T follicular helper cell (primary cell): ENCODE data around the gene TFAP2A.

Experiments used
- DNase-seq: peaks from one replicate; pipeline ENCODE4 v3.0.0-alpha.2; 2020; ENCODE audit warnings: low read depth

The TFAP2A gene

DNA sequence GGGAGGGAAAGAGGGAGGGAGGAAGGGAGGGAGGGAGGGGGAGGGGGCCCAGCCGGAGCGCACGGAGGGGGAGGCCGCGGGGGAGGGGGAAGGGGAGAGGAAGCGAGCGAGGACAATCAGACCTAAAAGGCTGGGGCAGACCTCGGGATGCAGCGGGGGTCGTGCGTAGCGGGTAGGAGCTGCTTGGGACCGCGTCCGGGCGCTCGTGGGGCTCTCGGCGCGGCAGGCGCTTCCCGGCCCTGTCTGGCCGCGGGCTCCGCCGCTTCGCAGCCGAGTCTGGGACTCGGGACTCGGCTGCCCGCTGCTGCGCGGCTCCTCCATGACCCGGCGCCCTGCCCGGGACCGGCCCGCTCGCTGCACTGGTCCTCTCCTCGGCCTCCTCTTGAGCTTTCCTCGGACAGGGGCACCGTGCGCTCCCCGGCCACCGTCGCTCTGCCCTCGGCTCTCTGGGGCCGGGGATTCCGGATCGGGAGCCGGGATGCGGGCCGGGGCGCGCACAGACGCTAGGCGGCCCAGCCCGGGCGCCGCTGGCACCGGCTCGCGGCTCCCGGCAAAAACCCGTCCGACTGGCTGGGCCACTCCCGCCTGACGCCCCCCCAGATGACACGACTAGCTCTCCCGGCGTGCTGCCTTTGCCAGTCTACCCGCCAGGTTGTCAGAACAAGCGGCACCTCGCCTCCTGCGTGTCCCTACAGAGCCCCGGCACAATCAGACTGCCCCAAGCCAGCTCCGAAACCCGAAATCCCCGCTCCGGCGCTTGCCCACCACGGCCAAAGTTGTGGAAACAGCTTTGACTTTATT is 2.2 kb downstream of the TFAP2A start:
- DNase-seq: no peak

DNA sequence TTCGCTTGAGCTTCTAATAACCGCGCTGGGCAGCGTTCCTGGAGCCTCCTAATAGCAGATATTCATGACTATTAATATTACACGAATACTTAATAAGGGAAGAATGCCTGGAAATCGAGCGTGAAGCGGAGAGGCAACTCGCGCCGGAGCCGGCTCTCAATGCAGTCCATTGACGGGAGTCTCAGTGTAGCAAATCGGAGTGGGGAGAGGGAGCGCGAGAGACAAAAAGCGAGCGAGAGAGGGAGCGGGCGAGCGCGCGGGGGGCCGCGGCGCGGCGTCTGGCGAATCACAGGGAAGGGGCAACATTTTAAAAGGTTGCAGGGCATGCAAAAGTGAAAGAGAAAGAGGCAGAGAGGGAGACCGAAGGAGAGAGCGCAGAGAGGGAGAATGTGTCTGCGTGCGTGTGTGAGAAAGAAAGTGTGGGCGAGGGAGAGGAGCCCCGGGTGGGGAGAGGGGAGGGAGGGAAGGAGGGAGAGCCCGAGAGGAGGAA is 2.9 kb downstream of the TFAP2A start:
- no peak for DNase-seq

DNA sequence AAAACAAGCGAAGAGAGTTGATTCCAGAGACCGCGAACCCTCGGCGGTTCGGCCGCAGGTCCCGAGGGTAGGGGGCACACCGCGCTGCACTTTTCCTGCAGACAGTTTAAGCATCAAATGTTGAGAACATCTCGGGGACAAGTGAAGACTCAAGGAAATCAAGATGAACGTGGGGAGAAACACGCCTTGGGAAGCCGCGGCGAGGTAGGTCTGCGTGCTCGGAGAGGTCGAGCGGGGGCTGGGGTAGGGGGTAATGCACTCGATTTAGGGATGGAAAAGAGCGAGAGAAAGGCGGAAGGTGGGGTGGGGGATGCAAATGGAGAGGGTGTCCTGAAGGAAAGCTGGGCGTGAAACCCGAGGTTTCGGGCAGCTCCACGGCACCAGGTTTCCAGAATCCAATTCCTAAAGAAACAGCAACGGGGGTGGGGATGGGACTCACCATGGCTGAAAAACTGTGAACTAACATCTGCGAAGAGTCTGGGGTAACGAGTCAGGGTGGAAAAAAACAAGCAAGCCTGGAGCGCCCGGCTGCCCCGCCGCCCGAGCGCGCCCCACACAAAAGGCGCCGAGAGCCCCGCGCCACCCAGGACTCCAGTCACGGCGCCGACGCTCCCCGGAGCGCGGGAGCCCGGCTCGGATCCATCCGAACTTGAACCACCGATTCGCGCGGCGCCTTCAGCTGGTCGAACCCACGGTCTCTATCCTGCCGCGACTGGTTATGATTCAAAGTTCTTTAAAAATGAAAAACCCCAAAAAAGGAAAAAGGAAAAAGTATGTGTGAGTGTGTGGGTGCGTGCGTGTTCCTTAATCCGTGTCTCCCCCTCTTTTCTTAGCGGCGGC is 3.5 kb downstream of the TFAP2A start:
- no peak for DNase-seq

DNA sequence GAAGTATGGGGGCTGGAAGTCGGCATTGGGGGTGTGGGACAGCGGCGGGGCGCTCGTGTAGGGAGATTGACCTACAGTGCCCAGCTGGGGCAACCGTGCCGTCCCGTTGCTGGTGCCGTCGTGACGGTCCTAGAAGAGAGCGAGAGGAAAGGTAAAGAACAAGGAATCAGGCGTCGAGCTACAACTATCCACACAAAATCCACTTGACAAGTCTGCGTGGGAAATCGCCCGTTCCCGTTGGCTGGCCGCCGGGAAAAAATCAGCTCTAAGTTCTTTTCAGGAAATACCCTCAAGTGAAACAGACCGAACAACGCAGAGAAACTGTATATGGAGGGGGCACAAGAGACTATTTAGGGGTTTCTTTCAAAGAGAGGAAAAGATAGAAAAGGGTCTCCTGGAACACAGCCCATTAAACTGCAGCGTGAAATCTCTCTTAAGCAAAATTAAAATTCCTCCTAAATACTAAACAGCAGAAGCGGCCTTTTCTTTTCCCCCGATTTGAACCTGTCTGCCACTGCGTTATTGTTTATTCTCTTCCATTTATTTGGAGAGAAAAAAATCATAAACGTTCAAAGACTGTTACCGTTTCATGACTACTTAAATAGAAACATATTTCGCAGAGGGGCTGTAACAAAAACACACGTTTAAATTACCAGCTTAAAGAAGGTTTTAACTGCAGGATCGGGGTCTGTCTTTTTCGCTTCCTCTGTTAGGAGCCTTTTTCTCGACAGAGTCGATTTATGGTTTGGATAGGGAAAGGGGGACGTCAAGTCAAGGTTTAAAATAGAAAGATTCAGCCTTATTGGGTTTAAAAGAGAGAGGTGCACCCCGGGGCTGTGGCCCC is 4.4 kb downstream of the TFAP2A start:
- DNase-seq: no peak

DNA sequence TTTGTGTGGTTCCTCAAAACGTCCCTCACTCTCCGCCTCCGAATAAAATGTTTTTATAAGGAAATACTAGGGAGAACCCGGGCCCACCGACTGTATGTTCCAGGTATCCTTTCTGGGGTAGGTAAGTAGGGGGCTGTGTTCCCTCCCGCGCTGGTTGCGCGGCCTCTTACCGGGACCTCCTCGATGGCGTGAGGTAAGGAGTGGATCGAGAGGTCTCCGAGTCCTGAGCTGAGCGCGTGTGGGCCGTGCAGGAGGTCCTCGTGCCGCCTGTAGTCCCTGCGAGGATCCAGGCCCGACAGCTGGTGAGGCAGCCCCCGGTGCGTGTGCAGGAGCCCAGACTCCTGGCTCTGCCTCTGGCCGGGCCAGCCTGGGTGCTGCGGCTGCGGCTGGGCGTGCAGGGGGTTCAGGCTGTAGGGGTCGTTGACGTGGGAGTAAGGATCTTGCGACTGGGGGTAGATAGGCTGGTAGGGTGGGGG is 5.1 kb downstream of the TFAP2A start:
- DNase-seq: no peak

DNA sequence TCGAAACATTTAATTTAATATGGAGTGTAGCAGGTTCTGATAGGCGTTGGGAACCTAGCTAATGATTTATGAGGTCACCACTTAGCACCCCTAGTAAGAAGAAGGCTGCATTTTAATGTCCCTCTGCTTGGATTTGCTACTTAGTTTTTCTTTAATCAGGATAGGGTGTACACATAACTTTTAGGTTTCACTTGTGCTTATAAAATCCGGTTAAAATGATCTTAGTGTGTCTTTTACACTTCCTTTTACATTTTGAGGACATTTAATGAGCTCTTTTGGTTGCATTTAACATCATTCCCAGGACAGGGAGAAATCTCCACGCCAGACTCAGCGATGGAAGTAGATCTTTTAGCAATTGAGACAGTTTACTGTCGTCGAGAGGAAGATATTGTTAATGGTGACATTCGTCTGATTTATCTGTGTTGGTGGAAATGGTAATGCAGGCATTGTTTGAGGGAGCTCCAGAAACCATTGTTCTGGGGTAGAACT is 5.6 kb downstream of the TFAP2A start:
- no peak for DNase-seq

DNA sequence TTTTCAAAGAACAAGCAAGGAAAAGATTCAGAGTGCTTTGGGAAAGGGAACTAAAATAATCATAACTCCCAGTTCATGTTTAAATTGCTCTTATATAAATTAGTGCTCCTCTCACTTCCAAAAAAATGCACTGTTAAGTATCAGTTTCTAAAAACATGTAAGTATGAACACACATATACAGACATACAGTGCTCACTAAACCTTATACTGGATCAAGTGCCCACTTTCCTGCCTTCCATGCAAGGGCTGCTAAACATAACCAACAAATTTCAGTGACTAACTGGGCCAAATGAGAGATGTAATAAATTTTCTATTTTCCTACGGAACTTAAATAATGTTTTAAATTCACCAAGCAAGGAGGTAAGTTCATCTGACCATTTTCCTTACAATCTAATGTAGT is 6.4 kb downstream of the TFAP2A start:
- no peak for DNase-seq

DNA sequence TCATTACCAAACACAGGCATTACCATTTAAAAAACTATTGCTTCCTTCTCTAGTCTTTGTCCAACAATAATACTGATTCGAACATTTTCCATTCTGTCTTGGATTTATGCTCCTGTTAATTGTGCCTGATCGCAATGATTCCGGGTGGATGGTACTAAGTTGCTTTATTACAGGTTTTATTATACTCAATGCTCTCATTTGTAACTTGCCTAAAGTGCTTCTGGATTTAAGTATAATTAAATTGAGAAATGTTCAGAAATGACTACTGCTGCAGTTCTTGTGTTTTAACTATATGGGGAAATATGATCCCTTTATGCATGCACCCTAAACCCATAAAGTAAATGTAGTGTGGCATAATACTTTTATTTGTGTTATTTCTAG is 7.2 kb downstream of the TFAP2A start:
- no peak for DNase-seq

DNA sequence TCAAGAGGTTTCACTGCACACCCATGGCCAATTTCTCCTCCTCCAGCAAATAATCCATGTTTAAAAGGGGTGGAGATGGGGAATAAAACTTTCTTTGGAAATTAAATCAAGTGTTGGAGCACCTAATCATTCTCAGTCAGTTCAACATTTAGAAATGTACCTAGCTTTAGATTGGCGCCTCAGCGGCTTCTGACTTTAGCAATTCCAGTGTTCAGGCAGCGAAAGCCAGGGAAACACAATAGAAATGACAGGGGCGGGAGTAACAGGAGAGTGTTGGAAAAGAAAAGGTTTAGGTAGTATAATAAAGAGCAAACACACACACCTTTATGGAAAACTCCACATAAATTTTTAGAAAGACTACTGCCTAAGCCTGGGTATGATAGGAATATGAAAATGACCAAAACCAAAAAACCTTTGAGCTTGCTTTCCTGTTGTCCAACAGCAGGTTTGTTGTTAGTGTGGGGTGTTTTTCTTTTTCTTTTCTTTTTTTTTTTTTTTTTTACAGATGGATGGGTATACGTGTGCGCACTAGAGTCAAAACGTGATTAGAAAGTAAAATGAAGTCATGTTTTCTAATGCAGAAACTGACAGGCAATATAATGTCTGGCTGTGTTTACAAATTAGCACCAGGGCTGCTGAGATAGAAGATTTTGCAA is 7.7 kb downstream of the TFAP2A start:
- DNase-seq: no peak

DNA sequence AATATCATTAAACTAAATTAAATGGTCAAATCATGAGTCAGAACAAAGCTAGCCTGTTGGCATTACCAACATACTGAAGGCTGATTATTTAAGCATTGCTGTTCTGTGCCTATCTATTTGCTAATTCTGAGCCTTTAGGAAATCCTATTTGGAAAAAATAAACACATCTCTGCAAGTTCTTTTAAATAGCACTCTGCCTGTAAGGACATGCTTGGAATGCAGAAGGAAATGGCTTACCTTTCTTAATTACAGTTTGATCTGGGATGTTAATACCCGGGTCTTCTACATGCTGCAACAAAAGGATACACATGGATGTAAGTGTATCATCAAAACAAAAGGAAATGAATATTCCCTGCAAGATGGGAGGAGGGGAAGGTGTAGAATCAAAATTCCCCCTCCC is 8.3 kb downstream of the TFAP2A start:
- no peak for DNase-seq

DNA sequence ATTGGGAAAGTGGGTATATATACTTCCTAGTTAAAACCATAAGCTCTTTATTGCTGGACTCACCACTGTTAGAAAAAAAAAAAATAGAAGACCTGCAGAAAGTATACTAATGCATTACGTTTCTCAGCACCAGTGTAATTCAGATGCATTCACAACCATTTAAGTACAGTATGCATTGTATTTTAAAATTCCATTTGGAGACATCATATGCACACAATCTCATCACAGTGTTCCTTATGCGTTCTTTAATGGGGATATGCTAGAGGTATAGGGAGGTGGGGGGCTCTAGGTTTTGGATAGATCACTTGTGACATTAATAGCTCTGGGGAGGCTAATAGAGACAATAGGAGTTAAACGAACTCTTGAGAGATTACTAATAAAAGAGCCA is 9.4 kb downstream of the TFAP2A start:
- no peak for DNase-seq

DNA sequence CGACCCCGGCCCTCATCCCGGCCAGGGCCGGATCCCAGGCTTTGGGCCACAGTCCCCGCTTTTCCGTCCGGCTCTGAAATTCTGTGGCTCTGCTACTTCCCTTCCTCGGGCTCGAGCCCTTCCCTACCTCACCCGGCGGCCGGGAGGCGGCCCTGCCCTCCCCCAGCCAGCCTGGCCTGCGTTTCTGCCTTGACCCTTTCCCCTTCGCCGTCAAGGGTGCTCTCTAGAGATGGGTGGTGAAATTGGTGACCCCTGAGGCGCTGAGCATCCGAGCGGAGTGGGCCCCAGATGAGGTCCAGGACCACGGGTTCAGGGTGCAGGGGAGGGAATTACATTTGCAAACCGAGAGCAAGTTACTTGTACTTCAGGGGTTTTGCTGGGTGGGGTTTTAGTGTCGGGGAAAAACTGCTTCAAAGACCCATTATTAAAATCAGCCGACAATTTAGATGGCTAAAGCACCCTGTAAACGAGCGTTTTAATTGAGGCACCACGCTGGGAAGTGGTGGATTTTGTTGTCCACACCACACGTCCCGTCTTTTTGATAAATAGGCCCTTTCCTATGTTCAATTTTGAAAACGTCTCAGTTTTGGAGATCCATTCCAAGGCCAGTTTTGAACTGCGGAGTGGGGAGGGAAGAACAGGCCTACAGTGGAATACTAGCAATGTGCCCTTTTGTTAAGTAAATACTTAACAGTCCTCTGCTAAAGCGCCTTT is 9.9 kb downstream of the TFAP2A start:
- no peak for DNase-seq

DNA sequence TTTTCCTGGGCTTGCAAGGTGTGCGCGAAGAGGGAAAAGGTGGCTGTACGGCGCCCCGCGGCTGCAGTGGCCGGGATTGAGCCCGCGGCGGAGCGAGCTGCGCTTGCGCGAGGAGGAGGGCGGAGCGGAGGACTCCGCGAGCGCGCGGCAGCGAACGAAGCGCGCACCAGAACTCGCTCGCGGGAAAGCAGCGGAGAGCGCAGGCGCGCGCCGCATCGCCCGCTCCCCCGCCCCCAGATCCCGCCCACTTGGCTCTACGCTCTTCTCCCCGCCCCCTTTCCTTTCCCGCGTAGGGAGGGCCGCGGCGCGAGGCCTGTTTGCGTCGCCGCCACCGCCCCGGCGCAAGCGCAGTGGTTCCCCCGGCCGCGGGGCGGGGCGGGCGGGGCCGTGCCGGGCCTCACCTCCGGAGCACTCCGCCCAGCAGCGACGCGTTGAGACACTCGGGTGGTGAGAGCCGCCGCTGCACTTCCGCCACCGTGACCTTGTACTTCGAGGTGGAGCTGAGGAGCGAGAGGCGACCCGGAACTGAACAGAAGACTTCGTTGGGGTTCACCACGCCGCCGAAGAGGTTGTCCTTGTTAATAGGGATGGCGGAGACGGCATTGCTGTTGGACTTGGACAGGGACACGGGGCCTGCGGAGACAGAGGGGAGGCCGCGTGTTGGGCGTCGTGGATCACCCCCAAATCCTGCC is 10.6 kb downstream of the TFAP2A start:
- DNase-seq: peak; percentile 77

DNA sequence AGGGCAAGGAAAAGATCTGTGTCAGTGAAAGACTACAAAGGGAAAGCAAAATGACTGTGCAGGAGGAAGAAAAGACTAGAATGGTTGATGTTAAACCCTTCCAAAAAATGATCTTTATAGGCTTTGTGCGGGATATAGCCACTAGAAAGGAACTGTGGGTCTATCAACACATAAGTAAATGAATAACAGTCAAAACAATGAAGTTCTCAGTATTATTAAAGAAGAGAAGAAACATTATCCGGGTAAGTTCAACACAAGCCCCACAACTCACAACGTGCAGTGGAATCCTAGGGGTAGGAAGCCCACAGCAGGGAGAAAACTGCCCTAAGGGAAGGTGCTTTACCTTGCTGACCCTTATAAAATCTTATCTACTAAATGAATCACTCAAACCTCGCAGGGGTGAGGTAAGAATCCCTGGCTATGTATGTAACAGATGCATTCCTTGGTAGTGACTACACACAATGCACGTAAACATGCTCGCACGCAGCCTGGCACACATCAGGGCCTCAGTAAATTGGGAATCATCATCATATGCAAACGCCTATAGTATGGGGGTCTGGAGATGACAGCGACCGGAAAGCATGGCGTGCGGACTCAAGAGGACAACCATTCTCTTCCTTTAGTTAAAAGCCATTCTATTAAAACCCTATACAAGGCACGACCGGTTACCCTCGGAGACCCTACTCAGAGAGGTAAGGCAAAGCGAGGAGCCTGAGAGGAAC is 11.3 kb downstream of the TFAP2A start:
- DNase-seq: no peak

DNA sequence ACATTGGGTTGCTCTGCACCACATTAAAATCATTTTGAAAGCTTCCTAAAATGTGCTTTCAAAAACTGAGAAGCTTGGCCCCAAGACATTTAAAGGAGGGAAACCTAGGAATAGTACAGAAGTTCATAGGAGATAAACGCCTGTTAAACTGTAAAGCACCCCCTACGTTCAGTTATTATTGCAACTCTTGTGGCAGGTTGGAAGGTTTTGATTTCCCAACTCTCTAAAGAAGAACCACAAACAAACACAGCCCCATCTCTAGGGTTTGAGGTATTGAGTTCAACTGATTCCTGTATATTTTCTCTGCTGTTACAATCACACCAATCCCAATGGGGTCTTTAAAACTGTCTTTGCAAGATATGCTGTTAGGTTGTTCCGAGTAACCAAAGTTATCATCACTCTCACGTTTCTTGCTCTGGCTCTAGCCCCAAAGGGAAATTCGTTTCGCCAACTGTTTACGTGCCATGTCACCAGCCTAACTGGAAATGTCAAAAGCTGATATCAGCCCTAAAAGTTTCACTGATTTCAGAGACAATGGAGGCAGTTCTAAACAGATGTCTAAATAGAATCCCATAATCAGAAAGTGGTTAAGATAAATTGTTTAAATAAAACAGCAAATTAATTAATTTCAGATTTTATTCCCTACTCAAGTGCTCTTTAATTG is 12.1 kb downstream of the TFAP2A start:
- no peak for DNase-seq

DNA sequence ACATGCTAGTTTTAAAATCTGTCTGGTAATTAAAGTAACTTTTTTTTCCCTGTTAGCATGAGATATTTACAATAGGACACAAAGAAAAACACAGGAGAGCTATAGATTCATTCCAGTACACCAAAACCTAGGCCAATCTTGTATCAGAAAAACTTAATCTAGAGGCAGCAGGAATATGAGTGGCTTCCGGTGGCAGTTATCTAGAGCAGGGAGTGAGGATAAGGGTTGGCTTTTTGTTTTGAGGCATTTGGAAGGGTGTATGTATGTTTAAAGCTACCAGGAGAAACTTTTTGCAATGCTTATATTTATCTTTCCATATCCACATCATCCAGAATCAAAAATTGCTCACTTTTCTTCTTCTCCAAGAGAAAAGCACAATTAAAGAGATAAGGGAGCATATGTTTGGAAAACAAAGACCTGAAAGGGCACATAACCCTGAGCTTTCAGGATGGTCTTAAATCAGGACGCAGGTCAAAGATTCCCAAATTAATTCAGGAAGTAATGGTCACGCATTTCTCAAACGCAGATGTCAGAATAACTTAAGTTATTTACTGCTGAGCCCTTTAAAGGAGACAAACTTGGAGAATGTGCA is 13.1 kb downstream of the TFAP2A start:
- DNase-seq: no peak

DNA sequence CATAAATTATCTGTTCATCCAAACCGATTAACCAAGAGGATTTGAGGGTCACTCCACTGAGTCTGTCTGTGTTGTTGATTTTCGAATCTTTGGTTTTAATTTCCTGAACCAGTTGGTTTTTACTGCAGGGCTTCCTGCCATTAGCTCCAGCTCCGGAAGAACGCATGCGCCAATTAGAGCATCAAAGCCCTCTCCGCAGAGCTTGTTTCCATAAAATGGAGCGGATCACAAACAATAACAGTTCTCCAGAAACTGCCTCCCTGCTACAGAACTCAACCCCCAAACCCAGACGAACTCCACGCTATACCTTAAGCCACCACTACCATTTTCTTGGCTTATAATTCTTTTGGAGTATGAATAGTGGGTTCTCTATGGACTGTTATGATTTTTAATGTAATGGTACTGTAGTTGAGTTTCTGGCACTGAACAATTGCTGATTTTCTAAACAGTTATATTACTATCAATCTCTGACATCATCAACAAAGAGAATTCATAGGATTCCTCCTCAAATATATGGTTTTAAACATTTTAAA is 13.8 kb downstream of the TFAP2A start:
- no peak for DNase-seq

DNA sequence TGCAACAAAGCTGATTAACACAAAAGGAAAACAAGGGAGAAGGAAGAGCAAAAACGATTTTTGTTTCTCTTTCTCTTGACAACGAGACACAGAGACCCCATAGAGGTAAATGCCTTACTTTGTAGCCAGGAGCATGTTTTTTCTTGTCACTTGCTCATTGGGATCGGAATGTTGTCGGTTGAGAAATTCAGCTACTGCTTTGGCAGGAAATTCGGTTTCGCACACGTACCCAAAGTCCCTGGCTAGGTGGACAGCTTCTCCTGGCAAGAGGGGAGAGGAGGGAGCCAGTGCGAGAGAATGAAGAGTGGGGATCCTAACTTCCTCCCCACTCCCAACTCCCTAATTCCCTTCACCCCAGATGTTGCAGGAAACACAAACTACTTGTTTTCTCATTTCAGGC is 14.5 kb downstream of the TFAP2A start:
- no peak for DNase-seq
